B cell (primary cell): ENCODE measurements around the gene SFMBT2.

Experiments
- EZH2 ChIP-seq: IDR thresholded peaks from 2 replicates; pipeline ENCODE4 v1.6.1; 2012; ENCODE audit warnings: borderline replicate concordance, low read depth, mild to moderate bottlenecking, moderate library complexity, low read length; ENCODE audit not compliant: insufficient read depth, poor library complexity, severe bottlenecking
- TF ChIP-seq, protein P1 (sequence below): fragments of 200-600 bp; IDR thresholded peaks from one replicate; pipeline ENCODE4 v1.8.0; 2022; ENCODE audit warnings: antibody characterized with exemption, mild to moderate bottlenecking

- TF ChIP-seq, protein P1, sequence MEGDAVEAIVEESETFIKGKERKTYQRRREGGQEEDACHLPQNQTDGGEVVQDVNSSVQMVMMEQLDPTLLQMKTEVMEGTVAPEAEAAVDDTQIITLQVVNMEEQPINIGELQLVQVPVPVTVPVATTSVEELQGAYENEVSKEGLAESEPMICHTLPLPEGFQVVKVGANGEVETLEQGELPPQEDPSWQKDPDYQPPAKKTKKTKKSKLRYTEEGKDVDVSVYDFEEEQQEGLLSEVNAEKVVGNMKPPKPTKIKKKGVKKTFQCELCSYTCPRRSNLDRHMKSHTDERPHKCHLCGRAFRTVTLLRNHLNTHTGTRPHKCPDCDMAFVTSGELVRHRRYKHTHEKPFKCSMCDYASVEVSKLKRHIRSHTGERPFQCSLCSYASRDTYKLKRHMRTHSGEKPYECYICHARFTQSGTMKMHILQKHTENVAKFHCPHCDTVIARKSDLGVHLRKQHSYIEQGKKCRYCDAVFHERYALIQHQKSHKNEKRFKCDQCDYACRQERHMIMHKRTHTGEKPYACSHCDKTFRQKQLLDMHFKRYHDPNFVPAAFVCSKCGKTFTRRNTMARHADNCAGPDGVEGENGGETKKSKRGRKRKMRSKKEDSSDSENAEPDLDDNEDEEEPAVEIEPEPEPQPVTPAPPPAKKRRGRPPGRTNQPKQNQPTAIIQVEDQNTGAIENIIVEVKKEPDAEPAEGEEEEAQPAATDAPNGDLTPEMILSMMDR: no peak
- TF ChIP-seq EZH2: no peak
Measured at GRCh38 chr10:7181420-7181819, 229.4 kb downstream of the SFMBT2 start.
